Body of pancreas (tissue), 4 donors: ENCODE results near the gene AOC3. TPM values are rescaled to one million over a fixed set of nuclear protein-coding genes. Genes with fewer than 3 reads are reported as not detected.
"Not testable (repeated sequence)": the region's sequence is repeated elsewhere in the genome, so short reads cannot be mapped to it uniquely, and the experiment has no call there.

Experiments used
- ATAC-seq: fragments of 150-250 bp; one replicate; pipeline ENCODE4 v1.9.1; 2016
- DNase-seq, 4 donors: peaks; one replicate each; pipeline ENCODE4 v3.0.0-alpha.2; 2019
- H3K27ac ChIP-seq, 4 donors: fragments of 200-600 bp; sonication (generic); 1 replicate in 3 of 4; 2 replicates in 1 of 4; pipeline versions ENCODE4 v1.5.1 to v1.6.1; 2016 to 2019; ENCODE audit warnings: mild to moderate bottlenecking in 1 of 4, mixed read lengths in 1 of 4, moderate library complexity in 1 of 4
- H3K27me3 ChIP-seq, 2 donors: fragments of 200-600 bp; sonication (generic); one replicate each; pipeline ENCODE4 v1.6.0; 2016; ENCODE audit warnings: mild to moderate bottlenecking in 1 of 2
- H3K36me3 ChIP-seq, 2 donors: fragments of 200-600 bp; sonication (generic); replicated peaks in 1 of 2; 2 replicates each; pipeline ENCODE4 v1.5.1; 2016; ENCODE audit warnings: low read depth in 2 of 2; ENCODE audit not compliant: insufficient read depth in 1 of 2
- H3K4me1 ChIP-seq: fragments of 200-600 bp; sonication (generic); one replicate; pipeline ENCODE4 v1.6.0; 2016
- H3K4me3 ChIP-seq, 2 donors: fragments of 200-600 bp; sonication (generic); 1 replicate in 1 of 2; 2 replicates in 1 of 2; pipeline ENCODE4 v1.5.1; 2016 to 2019
- H3K9me3 ChIP-seq, 3 donors: fragments of 200-600 bp; sonication (generic); 1 replicate in 2 of 3; 2 replicates in 1 of 3; pipeline ENCODE4 v1.5.1; 2016
- CTCF ChIP-seq, 7 experiments: fragments of 450-650 bp in 4 of 7; fragments of 200-600 bp in 3 of 7; sonication (generic) in 3 of 7; IDR thresholded peaks; one replicate each; pipeline ENCODE4 v1.5.1; 2016 to 2019; ENCODE audit warnings: antibody characterized with exemption in 7 of 7
- POLR2A ChIP-seq, 3 donors: fragments of 450-650 bp; IDR thresholded peaks; one replicate each; pipeline ENCODE4 v1.6.1; 2016; ENCODE audit warnings: antibody characterized with exemption in 3 of 3, mild to moderate bottlenecking in 2 of 3
- WGBS, 2 donors: methylation state at CpG; one replicate each; pipeline ENCODE4 v1.1.5; 2017; 5-methylcytosine and 5-hydroxymethylcytosine counted together
- intact Hi-C: fragments of 100-400 bp; cut with DNase I; formaldehyde crosslinking; loops from one replicate; pipeline ENCODE4 v1.15.1; 2023
- total RNA-seq, 2 donors: library from RNA; depleted of rRNA; stranded (reverse); fragments of >200 nt; gene quantifications; one replicate each; pipeline ENCODE4 v1.1.0, GENCODE V29; 2016

AOC3 gene
- total RNA-seq, 2 donors from 2014 or later, result 6.5 to 55.7 TPM

GRCh38 chr17:42865638-42866094, 14.7 kb downstream of the AOC3 start:
- DNase-seq (no peak), ATAC-seq (no peak)
- H3K9me3 ChIP-seq, result no peaks in the 10 kb centered on the region
- WGBS, 2 donors, result 51 to 59% methylated on average over 7 of the region's 7 CpGs
- H3K36me3 ChIP-seq, result no peaks in the 10 kb centered on the region
- peaks cover 30% of the 10 kb centered on the region for H3K4me1 ChIP-seq
- intact Hi-C loops, result no loop called here
- TF ChIP-seq POLR2A (IDR thresholded peaks at IDR 0.05) (no peak), CTCF (IDR thresholded peaks at IDR 0.05) (no peak)
- peak overlapping the region in 2 of 4 donors; percentile 15 to 73 for H3K27ac ChIP-seq
- H3K27me3 ChIP-seq, result no peaks in the 10 kb centered on the region
- H3K4me3 ChIP-seq, result no peak overlapping the region

GRCh38 chr17:42866216-42866615, 15.2 kb downstream of the AOC3 start:
- peak overlapping the region in 2 of 4 donors; percentile 15 to 59 for H3K27ac ChIP-seq
- TF ChIP-seq POLR2A (IDR thresholded peaks at IDR 0.05) (no peak), CTCF (IDR thresholded peaks at IDR 0.05) (no peak)
- H3K4me1 ChIP-seq, result peaks cover 30% of the 10 kb centered on the region
- no peaks in the 10 kb centered on the region for H3K36me3 ChIP-seq
- no peaks in the 10 kb centered on the region for H3K27me3 ChIP-seq
- DNase-seq (no peak), ATAC-seq (no peak)
- WGBS, 2 donors, result 81 to 88% methylated on average over 4 of the region's 4 CpGs
- no peaks in the 10 kb centered on the region for H3K9me3 ChIP-seq
- intact Hi-C loops, result no loop called here
- H3K4me3 ChIP-seq, result no peak overlapping the region

GRCh38 chr17:42866631-42867575, 15.9 kb downstream of the AOC3 start:
- ATAC-seq, result peak; percentile 13

GRCh38 chr17:42867694-42868261, 16.8 kb downstream of the AOC3 start:
- H3K4me3 ChIP-seq, intact Hi-C loops, H3K27ac ChIP-seq, DNase-seq, H3K36me3 ChIP-seq, H3K27me3 ChIP-seq, H3K9me3 ChIP-seq, ATAC-seq: not testable (repeated sequence)
- H3K4me1 ChIP-seq, result peaks cover 30% of the 10 kb centered on the region
- WGBS, 2 donors, result 98 to 100% methylated on average over 1 to 13 of the region's 21 CpGs

More at GRCh38 chr17:42866631-42867575, 15.9 kb downstream of the AOC3 start:
- no peaks in the 10 kb centered on the region for H3K36me3 ChIP-seq
- intact Hi-C loops, result no loop called here
- peak overlapping the region in 2 of 4 donors; percentile 15 to 59 for H3K27ac ChIP-seq
- no peak overlapping the region for H3K4me3 ChIP-seq
- no peaks in the 10 kb centered on the region for H3K27me3 ChIP-seq
- 13 to 33% methylated on average over 7 to 11 of the region's 12 CpGs for WGBS, 2 donors
- TF ChIP-seq CTCF (IDR thresholded peaks at IDR 0.05) (no peak), POLR2A (IDR thresholded peaks at IDR 0.05) (no peak)
- H3K4me1 ChIP-seq, result peaks cover 30% of the 10 kb centered on the region
- no peaks in the 10 kb centered on the region for H3K9me3 ChIP-seq
- DNase-seq, result no peak

GRCh38 chr17:42868338-42868737, 17.3 kb downstream of the AOC3 start:
- intact Hi-C loops, result no loop called here
- TF ChIP-seq CTCF (IDR thresholded peaks at IDR 0.05) (no peak), POLR2A (IDR thresholded peaks at IDR 0.05) (no peak)
- ATAC-seq (no peak), DNase-seq (no peak)
- no peaks in the 10 kb centered on the region for H3K9me3 ChIP-seq
- no peak overlapping the region for H3K27ac ChIP-seq
- H3K4me3 ChIP-seq, result no peak overlapping the region
- peaks cover 30% of the 10 kb centered on the region for H3K4me1 ChIP-seq
- no peaks in the 10 kb centered on the region for H3K27me3 ChIP-seq
- H3K36me3 ChIP-seq, result no peaks in the 10 kb centered on the region
- WGBS, 2 donors, result 95 to 96% methylated on average over 12 of the region's 12 CpGs
